Measurements from ENCODE around the gene SPECC1.

GRCh38 chr17:20094777-20095176, 85.6 kb downstream of the SPECC1 start:
- TF ChIP-seq CTCF (IDR thresholded peaks at IDR 0.05; ENCODE audit: low read depth, low read length, poor library complexity, severe bottlenecking) (no peak), EZH2phosphoT487 (IDR thresholded peaks at IDR 0.05; ENCODE audit: borderline replicate concordance, low read length) (no peak)
